ENCODE measurements around the gene F7.
"Not testable (repeated sequence)": the region's sequence is repeated elsewhere in the genome, so short reads cannot be mapped to it uniquely, and the experiment has no call there.

The F7 gene

GRCh38 chr13:113105921-113106452 is 396 bp downstream of the F7 start:
- DNase-seq: no peak

DNA sequence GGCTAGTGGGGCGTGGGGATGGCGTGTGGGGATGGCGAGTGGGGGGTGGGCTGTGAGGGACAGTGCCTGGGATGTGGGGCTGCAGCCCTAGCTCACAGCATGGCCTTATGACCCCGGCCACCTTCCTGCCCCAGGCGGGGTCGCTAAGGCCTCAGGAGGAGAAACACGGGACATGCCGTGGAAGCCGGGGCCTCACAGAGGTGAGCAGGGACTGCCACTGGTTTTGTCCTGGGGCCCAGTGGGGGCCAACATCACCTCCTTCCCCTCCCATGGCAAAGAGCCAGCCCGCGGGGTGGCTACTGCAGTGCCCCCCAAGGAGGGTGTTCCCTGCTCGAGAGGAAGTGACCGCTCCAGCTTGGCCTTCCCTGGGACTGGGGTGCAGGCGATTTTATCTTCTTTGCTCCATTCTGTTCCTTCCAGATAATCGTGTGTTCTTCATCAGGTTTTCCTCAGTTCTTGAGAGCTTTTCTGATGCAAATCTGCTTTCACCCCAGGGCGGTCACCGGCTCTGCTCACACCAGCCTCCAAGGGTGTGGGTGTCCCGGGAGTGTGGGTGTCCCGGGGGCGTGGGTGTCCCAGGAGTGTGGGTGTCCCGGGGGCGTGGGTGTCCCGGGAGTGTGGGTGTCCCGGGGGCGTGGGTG is 1.2 kb downstream of the F7 start:
- DNase-seq: no peak

DNA sequence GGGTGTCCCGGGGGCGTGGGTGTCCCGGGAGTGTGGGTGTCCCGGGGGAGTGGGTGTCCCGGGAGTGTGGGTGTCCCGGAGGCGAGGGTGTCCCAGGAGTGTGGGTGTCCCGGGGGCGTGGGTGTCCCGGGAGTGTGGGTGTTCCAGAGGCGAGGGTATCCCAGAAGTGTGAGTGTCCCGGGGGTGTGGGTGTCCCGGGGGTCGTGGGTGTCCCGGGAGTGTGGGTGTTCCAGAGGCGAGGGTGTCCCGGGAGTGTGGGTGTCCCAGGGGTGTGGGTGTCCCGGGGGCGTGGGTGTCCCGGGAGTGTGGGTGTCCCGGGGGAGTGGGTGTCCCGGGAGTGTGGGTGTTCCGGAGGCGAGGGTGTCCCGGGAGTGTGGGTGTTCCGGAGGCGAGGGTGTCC is 2.9 kb downstream of the F7 start:
- not testable (repeated sequence) for DNase-seq

DNA sequence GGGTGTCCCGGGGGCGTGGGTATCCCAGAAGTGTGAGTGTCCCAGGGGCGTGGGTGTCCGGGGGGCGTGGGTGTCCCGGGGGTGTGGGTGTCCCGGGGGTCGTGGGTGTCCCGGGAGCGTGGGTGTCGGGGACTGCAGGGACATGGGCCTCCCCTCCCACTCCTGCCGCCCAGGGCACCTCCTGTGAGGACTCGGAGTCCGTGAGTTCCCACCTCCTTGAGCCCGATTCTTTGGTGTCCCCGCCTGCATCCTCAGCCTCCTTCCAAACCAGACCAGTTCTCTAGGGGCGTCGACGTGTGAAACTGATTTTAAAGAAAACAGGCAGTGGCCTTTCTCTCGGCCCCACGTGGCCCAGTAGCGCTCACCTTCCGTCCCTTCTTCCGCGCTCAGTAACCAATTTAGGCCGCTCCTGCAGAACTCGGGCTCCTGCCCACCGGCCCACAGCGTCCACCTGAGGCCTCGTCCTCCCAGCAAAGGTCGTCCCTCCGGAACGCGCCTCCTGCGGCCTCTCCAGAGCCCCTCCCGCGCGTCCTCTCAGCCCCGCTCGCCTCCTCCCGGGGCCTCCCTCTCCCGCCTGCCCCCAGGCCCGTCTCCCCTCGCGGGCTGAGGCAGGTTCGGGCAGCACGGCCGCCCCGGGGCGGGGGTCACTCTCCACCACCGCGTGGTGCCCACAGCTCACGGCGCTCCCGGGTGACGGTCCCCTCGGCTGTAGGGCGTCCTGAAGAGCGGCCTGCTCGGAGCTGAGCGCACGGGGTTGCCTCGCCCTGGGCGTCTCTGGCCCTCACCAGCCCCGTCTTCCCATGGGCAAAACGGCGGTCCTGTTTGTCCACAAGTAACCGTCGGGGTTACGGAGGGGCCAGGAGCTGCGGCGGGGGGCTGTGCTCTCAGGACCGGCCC is 3.8 kb downstream of the F7 start:
- DNase-seq: no peak

GRCh38 chr13:113110048-113110851 is 4.7 kb downstream of the F7 start:
- no peak for DNase-seq

DNA sequence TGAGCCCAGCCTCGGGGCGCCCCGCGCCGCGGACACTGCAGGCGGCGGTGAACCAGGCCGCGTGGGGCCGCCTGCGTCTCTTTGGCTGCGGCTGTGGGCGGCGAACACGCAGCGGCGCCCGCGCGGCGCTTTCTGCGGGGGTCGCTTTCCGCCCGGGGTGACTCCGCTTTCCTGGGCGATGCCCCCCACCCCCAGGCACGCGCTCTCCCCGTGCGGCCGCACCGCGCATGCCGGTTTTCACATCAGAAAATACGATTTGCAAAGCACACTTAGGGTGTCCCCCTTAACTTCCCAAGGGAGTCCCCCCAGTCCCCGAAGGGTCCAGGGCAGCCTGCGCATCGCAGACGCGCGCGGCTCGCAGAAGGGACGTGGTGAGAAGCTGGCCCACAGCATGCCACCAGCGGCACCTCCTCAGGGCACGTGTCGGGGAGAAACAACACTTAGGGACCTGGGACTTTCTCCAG is 5.3 kb downstream of the F7 start:
- no peak for DNase-seq

DNA sequence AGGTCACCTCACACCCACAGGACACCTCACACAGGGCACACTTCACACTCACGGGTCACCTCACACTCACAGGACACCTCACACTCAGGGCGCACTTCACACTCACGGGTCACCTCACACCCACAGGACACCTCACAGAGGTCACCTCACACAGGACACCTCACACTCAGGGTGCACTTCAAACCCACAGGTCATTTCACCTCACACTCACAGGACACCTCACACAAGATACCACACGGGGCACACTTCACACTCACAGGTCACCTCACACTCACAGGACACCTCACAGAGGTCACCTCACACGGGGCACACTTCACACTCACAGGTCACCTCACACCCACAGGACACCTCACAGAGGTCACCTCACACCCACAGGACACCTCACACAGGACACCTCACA is 6.2 kb downstream of the F7 start:
- not testable (repeated sequence) for DNase-seq

- not testable (repeated sequence) for DNase-seq
These were observed 6.9 kb downstream of the F7 start for GRCh38 chr13:113112475-113112874.

- no peak for DNase-seq
These were observed 7.6 kb downstream of the F7 start for GRCh38 chr13:113112893-113113845.

DNA sequence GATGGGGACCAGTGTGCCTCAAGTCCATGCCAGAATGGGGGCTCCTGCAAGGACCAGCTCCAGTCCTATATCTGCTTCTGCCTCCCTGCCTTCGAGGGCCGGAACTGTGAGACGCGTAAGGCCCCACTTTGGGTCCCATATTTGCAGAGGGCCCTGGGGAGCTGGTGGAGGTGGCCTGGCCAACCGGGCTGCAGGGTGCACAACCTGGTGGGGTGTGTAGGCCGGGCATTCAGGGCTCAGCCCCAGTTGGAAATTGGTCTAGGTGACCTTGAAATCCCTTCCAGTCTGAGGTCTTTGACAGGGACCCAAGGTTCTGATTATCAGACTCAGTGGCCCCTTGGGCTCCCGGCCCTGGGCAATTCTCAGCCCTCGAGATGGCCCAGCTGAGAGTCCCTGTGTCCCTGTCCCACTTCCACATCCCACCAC is 8.3 kb downstream of the F7 start:
- DNase-seq: no peak

GRCh38 chr13:113114511-113115362 is 9.1 kb downstream of the F7 start:
- no peak for DNase-seq

DNA sequence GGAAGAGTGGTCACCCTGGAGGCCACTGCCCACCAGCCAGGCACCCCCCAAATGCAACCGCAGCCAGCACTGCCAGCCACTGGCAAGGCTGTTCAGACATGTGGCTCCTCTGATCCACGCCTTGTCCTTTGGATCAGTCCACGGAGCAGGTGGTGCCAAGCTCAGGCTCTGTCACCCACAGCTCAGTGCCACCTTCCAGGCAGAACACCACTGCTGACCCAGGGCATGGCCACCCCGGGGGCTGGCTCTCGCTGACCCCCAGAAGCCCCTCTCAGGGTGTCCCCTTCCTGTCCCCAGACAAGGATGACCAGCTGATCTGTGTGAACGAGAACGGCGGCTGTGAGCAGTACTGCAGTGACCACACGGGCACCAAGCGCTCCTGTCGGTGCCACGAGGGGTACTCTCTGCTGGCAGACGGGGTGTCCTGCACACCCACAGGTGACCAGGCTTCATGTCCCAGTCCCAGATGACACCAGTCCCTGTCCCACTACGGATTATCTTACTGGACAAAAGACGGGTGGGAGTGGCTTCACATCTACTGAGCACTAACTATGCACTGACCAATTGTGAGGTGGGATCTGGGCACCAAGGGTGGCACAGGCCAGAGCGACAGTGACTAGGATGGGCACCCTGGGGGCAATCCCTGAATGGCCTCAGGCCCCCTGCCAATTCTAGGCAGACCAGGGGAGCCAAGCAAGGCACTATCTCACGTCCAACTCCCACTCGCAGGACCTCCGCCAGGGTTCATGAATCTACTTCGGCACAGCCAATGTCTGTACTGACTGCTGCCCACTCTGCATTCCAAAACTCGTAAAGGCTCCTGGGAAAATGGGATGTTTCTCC is 10.0 kb downstream of the F7 start:
- DNase-seq: no peak

- no peak for DNase-seq
These were observed 10.7 kb downstream of the F7 start for GRCh38 chr13:113116206-113116800.

- no peak for DNase-seq
These were observed 11.3 kb downstream of the F7 start for GRCh38 chr13:113116871-113117271.

DNA sequence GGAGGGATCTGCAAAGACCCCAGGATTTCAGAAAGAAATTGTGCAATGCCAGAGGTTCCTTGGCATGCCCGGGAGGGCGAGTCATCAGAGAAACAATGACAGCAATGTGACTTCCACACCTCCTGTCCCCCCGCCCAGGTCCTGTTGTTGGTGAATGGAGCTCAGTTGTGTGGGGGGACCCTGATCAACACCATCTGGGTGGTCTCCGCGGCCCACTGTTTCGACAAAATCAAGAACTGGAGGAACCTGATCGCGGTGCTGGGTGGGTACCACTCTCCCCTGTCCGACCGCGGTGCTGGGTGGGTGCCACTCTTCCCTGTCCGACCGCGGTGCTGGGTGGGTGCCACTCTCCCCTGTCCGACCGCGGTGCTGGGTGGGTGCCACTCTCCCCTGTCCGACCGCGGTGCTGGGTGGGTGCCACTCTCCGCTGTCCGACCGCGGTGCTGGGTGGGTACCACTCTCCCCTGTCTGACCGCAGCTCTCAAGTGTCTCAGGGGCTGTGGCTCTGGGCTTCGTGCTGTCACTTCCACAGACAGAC is 11.8 kb downstream of the F7 start:
- no peak for DNase-seq

DNA sequence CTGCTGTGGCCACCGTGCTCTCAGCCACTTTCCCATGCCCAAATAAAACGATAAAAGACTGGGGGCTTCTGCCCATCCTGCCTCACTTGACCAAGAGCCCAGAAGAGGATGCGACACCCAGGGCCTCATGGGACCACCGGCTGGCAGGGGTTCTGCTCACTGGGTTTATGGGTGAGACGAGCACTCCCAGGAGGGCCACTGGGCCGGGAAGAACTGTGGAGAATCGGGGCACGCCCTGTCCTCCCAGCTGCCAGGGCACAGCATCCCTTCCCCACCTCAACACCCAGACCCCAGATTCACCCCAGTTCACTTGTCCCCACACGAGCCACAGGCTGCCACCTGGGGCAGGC is 12.3 kb downstream of the F7 start:
- DNase-seq: no peak

DNA sequence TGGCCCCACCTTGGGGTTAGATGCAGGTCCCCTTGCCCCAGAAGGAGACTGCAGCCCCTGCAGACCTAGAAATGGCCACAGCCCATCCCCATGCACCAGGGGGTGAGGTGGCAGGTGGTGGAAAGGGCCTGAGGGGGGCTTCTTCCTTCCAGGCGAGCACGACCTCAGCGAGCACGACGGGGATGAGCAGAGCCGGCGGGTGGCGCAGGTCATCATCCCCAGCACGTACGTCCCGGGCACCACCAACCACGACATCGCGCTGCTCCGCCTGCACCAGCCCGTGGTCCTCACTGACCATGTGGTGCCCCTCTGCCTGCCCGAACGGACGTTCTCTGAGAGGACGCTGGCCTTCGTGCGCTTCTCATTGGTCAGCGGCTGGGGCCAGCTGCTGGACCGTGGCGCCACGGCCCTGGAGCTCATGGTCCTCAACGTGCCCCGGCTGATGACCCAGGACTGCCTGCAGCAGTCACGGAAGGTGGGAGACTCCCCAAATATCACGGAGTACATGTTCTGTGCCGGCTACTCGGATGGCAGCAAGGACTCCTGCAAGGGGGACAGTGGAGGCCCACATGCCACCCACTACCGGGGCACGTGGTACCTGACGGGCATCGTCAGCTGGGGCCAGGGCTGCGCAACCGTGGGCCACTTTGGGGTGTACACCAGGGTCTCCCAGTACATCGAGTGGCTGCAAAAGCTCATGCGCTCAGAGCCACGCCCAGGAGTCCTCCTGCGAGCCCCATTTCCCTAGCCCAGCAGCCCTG is 12.8 kb downstream of the F7 start:
- DNase-seq: no peak

- no peak for DNase-seq
These were observed 13.7 kb downstream of the F7 start for GRCh38 chr13:113119166-113119821.

All from activated CD4-positive, alpha-beta T cell treated with anti-CD3 and anti-CD28 coated beads, Interleukin-2, amount 50 U/mL, for 1 hour (primary cell).